ENCODE results near the gene TAS2R31.
"Not testable (repeated sequence)": the region's sequence is repeated elsewhere in the genome, so short reads cannot be mapped to it uniquely, and the experiment has no call there.

TAS2R31 gene, protein sequence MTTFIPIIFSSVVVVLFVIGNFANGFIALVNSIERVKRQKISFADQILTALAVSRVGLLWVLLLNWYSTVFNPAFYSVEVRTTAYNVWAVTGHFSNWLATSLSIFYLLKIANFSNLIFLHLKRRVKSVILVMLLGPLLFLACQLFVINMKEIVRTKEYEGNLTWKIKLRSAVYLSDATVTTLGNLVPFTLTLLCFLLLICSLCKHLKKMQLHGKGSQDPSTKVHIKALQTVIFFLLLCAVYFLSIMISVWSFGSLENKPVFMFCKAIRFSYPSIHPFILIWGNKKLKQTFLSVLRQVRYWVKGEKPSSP

DNA sequence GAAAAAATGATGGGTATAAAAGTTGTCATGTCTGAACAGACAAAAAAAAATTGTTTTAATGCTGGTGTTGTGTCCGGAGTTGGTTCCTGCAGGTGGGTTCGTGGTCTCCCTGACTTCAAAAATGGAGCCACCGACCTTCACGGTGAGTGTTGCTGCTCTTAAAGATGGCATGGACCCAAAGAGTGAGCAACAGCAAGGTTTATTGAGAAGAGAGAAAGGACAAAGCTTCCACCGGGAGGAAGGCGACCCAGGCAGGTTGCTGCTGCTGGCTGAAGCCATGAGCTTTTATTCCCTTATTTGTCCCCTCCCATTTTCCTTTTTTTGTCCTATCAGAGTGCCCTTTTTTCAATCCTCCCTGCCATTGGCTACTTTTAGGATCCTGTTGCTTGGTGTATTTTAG is at the start of gene TAS2R31:
Gene TAS2R31, minus strand, starts transcription at position 101 of the 400 bp plus-strand sequence. Its CDS starts 72 bp downstream, at position 29.
- no peak within 1 kb of the TSS for H3K4me3 ChIP-seq (ENCODE audit: low read length)

DNA sequence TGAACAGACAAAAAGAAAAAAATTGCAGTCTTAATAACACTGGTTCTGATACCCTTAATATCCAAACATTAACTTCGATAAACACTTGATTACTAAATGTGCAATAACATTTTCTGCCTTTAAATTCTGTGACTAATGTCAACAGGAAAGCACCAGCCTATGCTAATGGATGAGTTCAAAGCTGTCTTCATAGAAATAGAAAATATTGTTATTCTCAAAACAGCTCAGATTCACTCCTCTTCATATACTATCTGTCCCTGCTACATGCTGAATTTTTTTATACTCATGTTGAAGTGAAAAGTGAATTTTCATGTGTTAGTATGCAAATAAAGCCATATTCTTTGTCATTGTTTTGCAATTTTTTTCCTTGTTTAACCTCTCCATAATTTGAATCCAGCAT is 47.0 kb upstream of the TAS2R31 start:
- Histone ChIP-seq H3K36me3 (ENCODE audit: insufficient read depth, low read depth, low read length) (no peaks in the 10 kb centered on the region), H3K4me1 (ENCODE audit: insufficient read depth, low read length) (no peaks in the 10 kb centered on the region), H3K27ac (ENCODE audit: low read length) (no peak overlapping the region), H3K4me3 (ENCODE audit: low read length) (no peak overlapping the region), H3K9me3 (ENCODE audit: insufficient read depth, low read depth, low read length) (peaks cover 14% of the 10 kb centered on the region), H3K27me3 (ENCODE audit: insufficient read depth, low read length) (no peaks in the 10 kb centered on the region), H3K9ac (ENCODE audit: low read depth, low read length) (no peak overlapping the region)

More for the DNA sequence above, at the start of gene TAS2R31:
- Histone ChIP-seq H3K36me3 (ENCODE audit: insufficient read depth, low read depth, low read length) (no peaks in the 10 kb centered on the region; the same call in 1 of the 2 replicates), H3K4me1 (ENCODE audit: insufficient read depth, low read length) (no peaks in the 10 kb centered on the region), H3K27ac (ENCODE audit: low read length) (no peak within 1 kb of the TSS), H3K9ac (ENCODE audit: low read depth, low read length) (no peak within 1 kb of the TSS), H3K27me3 (ENCODE audit: insufficient read depth, low read length) (no peaks in the 10 kb centered on the region), H3K9me3 (ENCODE audit: insufficient read depth, low read depth, low read length) (no peaks in the 10 kb centered on the region)

DNA sequence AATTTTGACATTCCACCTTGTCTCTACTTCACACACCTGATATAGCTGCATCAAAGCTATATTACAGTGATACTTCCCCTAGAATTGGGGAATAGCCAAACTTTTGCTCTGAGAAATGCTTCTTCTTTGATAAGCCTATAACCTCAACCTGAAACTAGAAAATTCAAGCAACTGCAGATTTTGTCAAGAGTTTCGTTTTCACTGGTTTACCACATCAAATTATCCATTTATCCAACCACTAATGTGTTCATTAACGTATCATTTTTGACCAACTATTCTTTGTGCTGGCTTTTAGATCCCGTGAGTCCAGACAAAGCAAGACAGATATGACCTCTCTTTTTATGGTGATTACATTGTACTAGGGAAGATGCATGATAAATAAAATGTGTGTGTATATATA is 44.4 kb upstream of the TAS2R31 start:
- no peak overlapping the region for H3K4me3 ChIP-seq (ENCODE audit: low read length)
- peaks cover under 1% of the 10 kb centered on the region; the same call in 1 of the 2 replicates for H3K9me3 ChIP-seq (ENCODE audit: insufficient read depth, low read depth, low read length)
- no peak overlapping the region for H3K27ac ChIP-seq (ENCODE audit: low read length)
- no peaks in the 10 kb centered on the region for H3K27me3 ChIP-seq (ENCODE audit: insufficient read depth, low read length)
- H3K4me1 ChIP-seq (ENCODE audit: insufficient read depth, low read length) = peaks cover 16% of the 10 kb centered on the region; the same call in 1 of the 2 replicates
- H3K36me3 ChIP-seq (ENCODE audit: insufficient read depth, low read depth, low read length) = no peaks in the 10 kb centered on the region
- no peak overlapping the region for H3K9ac ChIP-seq (ENCODE audit: low read depth, low read length)

DNA sequence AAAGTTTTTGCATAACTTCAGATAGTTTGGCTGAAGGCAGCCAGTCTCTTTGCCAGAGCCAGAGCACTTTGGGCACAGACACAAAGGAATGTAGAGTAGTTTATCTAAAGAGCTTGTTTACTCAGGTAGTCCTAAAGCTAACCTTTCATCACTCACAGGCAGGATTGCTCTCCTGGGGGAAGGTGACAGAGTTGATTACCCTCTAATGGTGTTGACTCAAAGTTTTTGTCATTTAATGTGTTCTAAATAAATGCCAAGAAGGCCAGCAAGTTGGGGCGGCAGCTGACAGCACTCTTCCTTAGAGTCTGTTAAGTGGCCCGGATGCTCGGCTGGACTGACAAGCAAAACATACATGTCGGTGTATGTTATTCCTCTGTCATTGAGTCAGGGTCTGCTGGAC is 40.2 kb upstream of the TAS2R31 start:
- H3K4me1 ChIP-seq (ENCODE audit: insufficient read depth, low read length) = peaks cover 17% of the 10 kb centered on the region; the same call in 1 of the 2 replicates
- H3K27ac ChIP-seq (ENCODE audit: low read length) = no peak overlapping the region
- no peaks in the 10 kb centered on the region for H3K27me3 ChIP-seq (ENCODE audit: insufficient read depth, low read length)
- H3K4me3 ChIP-seq (ENCODE audit: low read length) = no peak overlapping the region
- H3K36me3 ChIP-seq (ENCODE audit: insufficient read depth, low read depth, low read length) = no peaks in the 10 kb centered on the region
- no peak overlapping the region for H3K9ac ChIP-seq (ENCODE audit: low read depth, low read length)
- H3K9me3 ChIP-seq (ENCODE audit: insufficient read depth, low read depth, low read length) = no peaks in the 10 kb centered on the region

DNA sequence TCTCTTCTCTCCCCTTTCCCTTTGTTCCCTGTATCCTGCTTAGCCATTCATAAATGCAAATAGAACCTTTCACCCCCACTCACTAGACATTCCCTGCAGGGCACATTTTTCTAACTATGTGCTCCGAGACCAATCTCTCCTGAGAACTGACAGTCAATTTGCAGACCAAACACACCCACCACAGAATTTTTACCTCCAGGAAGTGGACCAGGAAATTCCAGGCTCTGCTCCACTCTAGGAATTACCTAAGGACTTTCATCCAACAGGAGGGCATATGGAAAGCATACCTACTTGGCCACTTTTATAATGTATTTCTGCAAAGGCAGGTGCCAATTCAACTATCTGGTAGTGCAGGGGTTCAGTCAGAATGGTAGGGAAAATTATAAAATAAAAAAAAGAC is 39.8 kb upstream of the TAS2R31 start:
- no peaks in the 10 kb centered on the region for H3K27me3 ChIP-seq (ENCODE audit: insufficient read depth, low read length)
- no peaks in the 10 kb centered on the region for H3K36me3 ChIP-seq (ENCODE audit: insufficient read depth, low read depth, low read length)
- H3K4me1 ChIP-seq (ENCODE audit: insufficient read depth, low read length) = peaks cover 17% of the 10 kb centered on the region; the same call in 1 of the 2 replicates
- H3K4me3 ChIP-seq (ENCODE audit: low read length) = no peak overlapping the region
- no peak overlapping the region for H3K27ac ChIP-seq (ENCODE audit: low read length)
- H3K9ac ChIP-seq (ENCODE audit: low read depth, low read length) = no peak overlapping the region
- H3K9me3 ChIP-seq (ENCODE audit: insufficient read depth, low read depth, low read length) = no peaks in the 10 kb centered on the region

DNA sequence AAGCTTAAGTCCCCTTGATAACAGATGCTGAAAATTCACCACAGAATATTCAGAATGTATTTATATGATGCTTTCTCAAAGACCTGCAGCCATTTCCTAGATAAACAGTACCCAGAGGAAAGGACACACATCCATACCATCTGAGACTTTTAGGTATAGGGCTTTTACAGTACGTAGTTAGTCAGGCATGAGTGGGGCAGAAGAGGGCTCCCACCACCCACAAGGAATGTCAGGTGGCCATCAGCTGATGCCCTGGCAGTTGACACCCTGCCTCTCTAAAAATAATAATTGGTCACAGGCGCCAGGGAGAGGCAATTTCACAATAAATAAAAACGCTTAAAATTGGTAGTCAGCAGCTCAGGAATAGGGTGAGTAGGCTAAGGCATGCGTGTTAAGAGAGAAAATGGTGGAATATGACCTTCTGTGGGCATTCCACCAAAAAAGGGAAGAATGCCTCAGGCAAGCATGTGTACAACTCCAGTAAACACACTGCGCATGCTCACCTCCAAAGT is 38.7 kb upstream of the TAS2R31 start:
- no peaks in the 10 kb centered on the region for H3K9me3 ChIP-seq (ENCODE audit: insufficient read depth, low read depth, low read length)
- peaks cover 17% of the 10 kb centered on the region; the same call in 1 of the 2 replicates for H3K4me1 ChIP-seq (ENCODE audit: insufficient read depth, low read length)

DNA sequence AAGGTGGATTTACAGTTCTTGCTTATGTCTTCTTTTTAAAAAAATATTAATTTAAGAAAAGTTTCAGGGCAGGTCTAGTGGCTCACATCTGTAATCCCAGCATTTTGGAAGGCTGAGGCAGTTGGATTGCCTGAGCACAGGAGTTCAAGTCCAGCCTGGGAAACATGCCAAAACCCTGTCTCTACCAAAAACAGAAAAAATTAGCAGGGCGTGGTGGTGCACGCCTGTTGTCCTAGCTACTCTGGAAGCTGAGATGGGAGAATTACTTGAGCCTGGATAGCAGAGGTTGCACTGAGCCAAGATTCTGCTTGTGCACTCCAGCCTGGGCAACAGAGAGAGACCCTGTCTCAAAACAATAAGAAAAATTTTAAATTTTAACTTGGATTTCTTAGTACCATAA is 36.3 kb upstream of the TAS2R31 start:
- no peak overlapping the region for H3K27ac ChIP-seq (ENCODE audit: low read length)
- no peaks in the 10 kb centered on the region for H3K36me3 ChIP-seq (ENCODE audit: insufficient read depth, low read depth, low read length)
- peaks cover 17% of the 10 kb centered on the region; the same call in 1 of the 2 replicates for H3K4me1 ChIP-seq (ENCODE audit: insufficient read depth, low read length)
- H3K9ac ChIP-seq (ENCODE audit: low read depth, low read length) = no peak overlapping the region
- H3K4me3 ChIP-seq (ENCODE audit: low read length) = no peak overlapping the region
- H3K27me3 ChIP-seq (ENCODE audit: insufficient read depth, low read length) = no peaks in the 10 kb centered on the region
- H3K9me3 ChIP-seq (ENCODE audit: insufficient read depth, low read depth, low read length) = no peaks in the 10 kb centered on the region

More for the DNA sequence above, 38.7 kb upstream of the TAS2R31 start:
- Histone ChIP-seq H3K27me3 (ENCODE audit: insufficient read depth, low read length) (no peaks in the 10 kb centered on the region), H3K36me3 (ENCODE audit: insufficient read depth, low read depth, low read length) (no peaks in the 10 kb centered on the region), H3K4me3 (ENCODE audit: low read length) (no peak overlapping the region), H3K9ac (ENCODE audit: low read depth, low read length) (no peak overlapping the region), H3K27ac (ENCODE audit: low read length) (no peak overlapping the region)

DNA sequence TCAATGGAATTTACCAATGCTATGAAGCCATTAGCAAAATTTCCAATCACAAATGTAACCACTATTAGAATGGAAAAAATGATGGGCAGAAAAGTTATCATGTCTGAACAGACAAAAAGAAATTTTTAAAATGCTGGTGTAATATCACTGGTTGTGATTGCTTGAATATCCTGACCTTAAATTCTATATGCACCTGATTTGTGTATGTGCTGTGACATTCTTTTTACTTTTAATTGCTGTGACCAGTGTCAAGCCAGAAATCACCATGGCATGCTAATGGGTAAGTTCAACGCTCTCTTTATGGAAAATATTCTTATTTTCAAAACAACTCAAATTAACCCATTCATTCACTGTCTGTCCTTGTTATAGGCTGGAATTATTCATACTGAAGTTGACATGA is 31.0 kb upstream of the TAS2R31 start, which contains the start of gene TAS2R46:
Gene TAS2R46, minus strand, starts transcription at position 101 of the 400 bp plus-strand sequence. Its CDS starts 0 bp downstream, at position 101.
- not testable (repeated sequence) for H3K4me3 ChIP-seq (ENCODE audit: low read length); H3K36me3 ChIP-seq (ENCODE audit: insufficient read depth, low read depth, low read length)

DNA sequence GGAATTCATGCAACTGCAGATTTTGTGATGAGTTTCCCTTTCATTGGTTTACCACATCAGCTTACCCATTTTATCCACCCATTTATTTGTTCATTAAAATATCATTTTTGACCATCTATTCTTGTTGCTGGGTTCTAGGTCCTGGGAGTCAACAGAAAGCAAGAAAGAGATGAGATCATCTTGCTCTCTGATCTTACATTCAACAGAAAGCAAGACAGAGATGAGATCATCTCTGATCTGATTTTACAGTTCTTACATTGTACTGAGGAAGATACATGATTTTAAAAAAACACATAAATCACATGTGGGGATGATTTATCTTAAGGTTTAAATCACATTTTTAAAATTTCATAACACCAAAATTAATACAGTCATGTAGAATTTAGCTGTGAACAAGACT is 28.6 kb upstream of the TAS2R31 start:
- Histone ChIP-seq H3K4me3 (ENCODE audit: low read length) (no peak overlapping the region), H3K9me3 (ENCODE audit: insufficient read depth, low read depth, low read length) (no peaks in the 10 kb centered on the region), H3K36me3 (ENCODE audit: insufficient read depth, low read depth, low read length) (no peaks in the 10 kb centered on the region), H3K4me1 (ENCODE audit: insufficient read depth, low read length) (no peaks in the 10 kb centered on the region), H3K27ac (ENCODE audit: low read length) (no peak overlapping the region), H3K9ac (ENCODE audit: low read depth, low read length) (no peak overlapping the region), H3K27me3 (ENCODE audit: insufficient read depth, low read length) (no peaks in the 10 kb centered on the region)

More for the DNA sequence above, 31.0 kb upstream of the TAS2R31 start, which contains the start of gene TAS2R46:
- H3K27ac ChIP-seq (ENCODE audit: low read length); H3K27me3 ChIP-seq (ENCODE audit: insufficient read depth, low read length); H3K4me1 ChIP-seq (ENCODE audit: insufficient read depth, low read length); H3K9ac ChIP-seq (ENCODE audit: low read depth, low read length); H3K9me3 ChIP-seq (ENCODE audit: insufficient read depth, low read depth, low read length): not testable (repeated sequence)

DNA sequence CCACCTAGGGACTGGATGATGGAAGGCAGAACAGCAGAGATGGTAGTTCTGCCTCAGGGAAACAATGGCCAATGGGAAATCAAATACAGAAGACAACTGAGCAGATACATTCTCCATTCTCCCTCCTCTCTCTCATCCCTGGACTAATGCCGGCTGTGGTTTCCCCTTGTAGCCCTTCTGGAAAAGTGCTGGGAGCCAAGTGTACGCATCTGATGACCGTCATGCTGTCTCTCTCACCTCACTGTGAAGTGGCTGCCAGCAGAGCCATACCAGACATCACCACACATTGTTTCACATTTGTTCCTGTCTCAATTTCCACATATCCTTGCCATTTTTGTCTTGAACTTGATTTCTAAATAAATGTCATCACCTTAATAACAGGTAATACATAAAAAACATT is 27.8 kb upstream of the TAS2R31 start:
- Histone ChIP-seq H3K9me3 (ENCODE audit: insufficient read depth, low read depth, low read length) (no peaks in the 10 kb centered on the region), H3K36me3 (ENCODE audit: insufficient read depth, low read depth, low read length) (no peaks in the 10 kb centered on the region), H3K27ac (ENCODE audit: low read length) (no peak overlapping the region), H3K4me3 (ENCODE audit: low read length) (no peak overlapping the region), H3K27me3 (ENCODE audit: insufficient read depth, low read length) (no peaks in the 10 kb centered on the region), H3K9ac (ENCODE audit: low read depth, low read length) (no peak overlapping the region), H3K4me1 (ENCODE audit: insufficient read depth, low read length) (no peaks in the 10 kb centered on the region)

DNA sequence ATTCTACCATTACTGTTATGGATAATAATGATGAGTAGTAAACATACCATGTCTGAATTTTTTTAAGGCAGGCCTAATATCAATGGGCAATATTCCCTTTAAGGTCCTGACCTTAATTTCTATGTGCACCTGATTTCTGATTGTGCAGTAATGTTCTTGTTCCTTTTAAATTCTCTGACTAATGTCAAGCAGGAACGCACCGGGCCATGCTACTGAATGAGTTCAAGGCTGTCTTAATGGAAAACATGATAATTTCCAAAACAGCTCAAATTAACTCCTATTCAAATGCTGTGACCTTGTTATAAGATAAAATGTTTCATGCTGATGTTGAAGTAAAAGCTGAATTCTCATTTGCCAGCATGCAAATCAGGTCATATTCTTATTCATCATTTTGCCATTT is 24.1 kb upstream of the TAS2R31 start:
- H3K9me3 ChIP-seq (ENCODE audit: insufficient read depth, low read depth, low read length) = peaks cover 21% of the 10 kb centered on the region
- no peaks in the 10 kb centered on the region for H3K27me3 ChIP-seq (ENCODE audit: insufficient read depth, low read length)
- H3K9ac ChIP-seq (ENCODE audit: low read depth, low read length) = no peak overlapping the region
- H3K27ac ChIP-seq (ENCODE audit: low read length) = no peak overlapping the region
- H3K4me1 ChIP-seq (ENCODE audit: insufficient read depth, low read length) = no peaks in the 10 kb centered on the region
- H3K36me3 ChIP-seq (ENCODE audit: insufficient read depth, low read depth, low read length) = peaks cover 6% of the 10 kb centered on the region
- H3K4me3 ChIP-seq (ENCODE audit: low read length) = no peak overlapping the region

Data from iPS-20b (cell line).